HepG2 (cell line): ENCODE measurements around the gene AGMO. TPM values are rescaled to one million over a fixed set of nuclear protein-coding genes. Genes with fewer than 3 reads are reported as not detected.

Source experiments
- ATAC-seq: fragments of 200-7000 bp; cut with Tn5 transposase; 3 replicates; pipeline ENCODE4 v1.9.1; 2020; ENCODE audit warnings: mild to moderate bottlenecking, moderate library complexity
- BruUV-seq: library from RNA; stranded (reverse); fragments of 400-500 nt; replicated peaks from 2 replicates; lab custom pipeline; 2021; lab: Mats Ljungman, UMichigan
- CTCF ChIA-PET: fragments of 300-600 bp; formaldehyde crosslinking; extraction: SDS; loops from one replicate; lab custom pipeline; 2021; ENCODE audit warnings: low total read pairs, inconsistent platforms, low intra/inter-chr PET ratio; lab: Yijun Ruan, JAX
- POLR2A ChIA-PET: fragments of 350-600 bp; sonication (Branson Sonifier 250); formaldehyde crosslinking; loops from one replicate; lab custom pipeline; 2020; ENCODE audit warnings: antibody characterized with exemption, inconsistent platforms; lab: Yijun Ruan, JAX
- DNase-seq: peaks from one replicate; pipeline ENCODE4 v3.0.0-alpha.2; 2015; ENCODE audit warnings: low spot score
- FAIRE-seq: peaks from 3 replicates; lab custom pipeline; 2011; peaks lifted over from hg19 to GRCh38; lab: Jason Lieb, UNC
- H2AFZ ChIP-seq: one replicate; pipeline ENCODE4 v1.6.1; 2011; ENCODE audit warnings: low read length, inconsistent platforms
- H3K27ac ChIP-seq: fragments of 300-600 bp; 3 replicates; pipeline ENCODE4 v1.8.0; 2011; ENCODE audit warnings: mixed run types, mild to moderate bottlenecking, mixed read lengths, low read length, inconsistent platforms; ENCODE audit not compliant: insufficient read depth; ENCODE audit errors: extremely low read length
- H3K27me3 ChIP-seq, 2 experiments: fragments of 200-600 bp in 1 of 2; 2 replicates in 1 of 2; 3 replicates in 1 of 2; pipeline versions ENCODE4 v1.6.0 to v1.8.0; 2011; ENCODE audit warnings: low read length in 2 of 2, mild to moderate bottlenecking in 2 of 2, moderate library complexity in 2 of 2, inconsistent platforms in 1 of 2; ENCODE audit not compliant: insufficient read depth in 2 of 2, control insufficient read depth in 1 of 2
- H3K36me3 ChIP-seq, 2 experiments: fragments of 200-600 bp in 1 of 2; replicated peaks in 1 of 2; 2 replicates in 1 of 2; 3 replicates in 1 of 2; pipeline versions ENCODE4 v1.5.1 to v1.8.0; 2011; ENCODE audit warnings: low read length in 2 of 2, inconsistent platforms in 1 of 2; ENCODE audit not compliant: insufficient read depth in 2 of 2, control insufficient read depth in 1 of 2
- H3K4me1 ChIP-seq: 2 replicates; pipeline ENCODE4 v1.5.1; 2012; ENCODE audit warnings: low read length, inconsistent platforms; ENCODE audit not compliant: insufficient read depth
- H3K4me2 ChIP-seq: 2 replicates; pipeline ENCODE4 v1.6.0; 2011; ENCODE audit warnings: low read depth, low read length, inconsistent platforms
- H3K4me3 ChIP-seq, 3 experiments: fragments of 200-600 bp in 1 of 3; sonication (generic), shearing (Covaris generic) in 1 of 3; replicated peaks in 1 of 3; 2 replicates each; pipeline ENCODE4 v1.5.1; 2011 to 2016; ENCODE audit warnings: low read length in 3 of 3, inconsistent platforms in 2 of 3, low read depth in 2 of 3, mild to moderate bottlenecking in 2 of 3, control low read depth in 1 of 3, mixed read lengths in 1 of 3; ENCODE audit not compliant: insufficient read depth in 1 of 3
- H3K79me2 ChIP-seq: one replicate; pipeline ENCODE4 v1.6.1; 2011; ENCODE audit warnings: low read length, inconsistent platforms; ENCODE audit not compliant: insufficient read depth
- H3K9ac ChIP-seq: 2 replicates; pipeline ENCODE4 v1.6.0; 2011; ENCODE audit warnings: mild to moderate bottlenecking, low read depth, low read length, inconsistent platforms; ENCODE audit not compliant: insufficient read depth
- H3K9me3 ChIP-seq: 2 replicates; pipeline ENCODE4 v1.5.1; 2012; ENCODE audit warnings: mild to moderate bottlenecking, low read length
- H4K20me1 ChIP-seq: 2 replicates; pipeline ENCODE4 v1.6.0; 2011; ENCODE audit warnings: inconsistent platforms, mild to moderate bottlenecking, low read length, moderate library complexity; ENCODE audit not compliant: insufficient read depth
- ETV6 ChIP-seq: sonication (generic); formaldehyde crosslinking; conservative IDR thresholded peaks from 2 replicates; pipeline ENCODE4 v1.4.0; 2020; ENCODE audit warnings: missing genetic modification reagents
- ZBTB10 ChIP-seq: sonication (generic); formaldehyde crosslinking; IDR thresholded peaks from 2 replicates; pipeline ENCODE4 v1.4.0; 2020; ENCODE audit warnings: missing genetic modification reagents, borderline replicate concordance
- ZBTB21 ChIP-seq: sonication (generic); formaldehyde crosslinking; IDR thresholded peaks from 2 replicates; pipeline ENCODE4 v1.4.0; 2020; ENCODE audit warnings: missing genetic modification reagents
- ZNF343 ChIP-seq: sonication (generic); formaldehyde crosslinking; IDR thresholded peaks from 2 replicates; pipeline ENCODE4 v1.4.0; 2020; ENCODE audit warnings: mild to moderate bottlenecking, missing genetic modification reagents
- ZNF496 ChIP-seq: sonication (generic); formaldehyde crosslinking; IDR thresholded peaks from 2 replicates; pipeline ENCODE4 v1.8.1; 2023; ENCODE audit warnings: mild to moderate bottlenecking, moderate library complexity, missing genetic modification reagents; ENCODE audit not compliant: insufficient replicate concordance
- ZNF720 ChIP-seq: sonication (generic); formaldehyde crosslinking; IDR thresholded peaks from 2 replicates; pipeline ENCODE4 v1.4.0; 2020; ENCODE audit warnings: missing genetic modification reagents
- WGBS: methylation state at CpG from one replicate; pipeline ENCODE4 v1.1.6; 2017; ENCODE audit warnings: low lambda C conversion rate; 5-methylcytosine and 5-hydroxymethylcytosine counted together
- in situ Hi-C: cut with HindIII; loops from 2 replicates; pipeline ENCODE4 v1.10.0; 2017; ENCODE audit warnings: low pct_unique_long_range_greater_than_20kb; ENCODE audit not compliant: extremely low pct_ligation_motif_present
- intact Hi-C: fragments of 100-400 bp; cut with micrococcal nuclease; formaldehyde crosslinking; loops from one replicate; pipeline ENCODE4 v1.10.0; 2022; ENCODE audit not compliant: unreplicated experiment
- polyA plus RNA-seq, 8 experiments: library from polyadenylated mRNA; depleted of rRNA in 3 of 8; stranded (reverse) in 7 of 8; unstranded in 1 of 8; fragments of >200 nt; fragmentation: Illumina TruSeq in 4 of 8; extraction: Trizol in 4 of 8; gene quantifications; 2 replicates each; pipeline versions ENCODE4 v1.2.1 to v1.2.3, GENCODE V29; 2011 to 2016; ENCODE audit warnings: low read depth in 4 of 8, missing spikeins in 1 of 8, mixed read lengths in 1 of 8; ENCODE audit not compliant: insufficient read depth in 1 of 8
- total RNA-seq, 5 experiments: library from RNA; depleted of rRNA; stranded (reverse); fragments of >200 nt; fragmentation: Illumina TruSeq; extraction: Trizol; gene quantifications; 2 replicates each; pipeline ENCODE4 v1.2.3, GENCODE V29; 2016; ENCODE audit warnings: low read depth in 1 of 5
- TF ChIP-seq, protein P1 (sequence below): sonication (generic); formaldehyde crosslinking; IDR thresholded peaks from 2 replicates; pipeline ENCODE4 v1.5.0; 2020; ENCODE audit warnings: mild to moderate bottlenecking, missing genetic modification reagents, moderate library complexity
- TF ChIP-seq, protein P2 (sequence below): conservative IDR thresholded peaks from 2 replicates; pipeline ENCODE4 v1.6.1; 2018; ENCODE audit warnings: missing genetic modification reagents
- TF ChIP-seq, protein P3 (sequence below): sonication (generic); formaldehyde crosslinking; IDR thresholded peaks from 2 replicates; pipeline ENCODE4 v1.4.0; 2020; ENCODE audit warnings: mild to moderate bottlenecking, missing genetic modification reagents

The AGMO gene
- total and polyA plus RNA-seq, 2 of the 13 experiments (the other 11 are each of a cell fraction or from before 2014, with no cell fraction given): 0.22 to 0.50 TPM

GRCh38 chr7:15566476-15566875 is 4.7 kb upstream of the AGMO start:
- no peak for FAIRE-seq
- Histone ChIP-seq H3K9ac (no peak overlapping the region), H3K79me2 (no peaks in the 10 kb centered on the region), H2AFZ (no peak overlapping the region), H3K27me3 (no peaks in the 10 kb centered on the region), H3K9me3 (peaks cover 62% of the 10 kb centered on the region), H3K4me2 (no peak overlapping the region), H3K4me3 (no peak overlapping the region), H3K36me3 (no peaks in the 10 kb centered on the region)
- intact Hi-C loops (loop anchor here (10.0 kb wide), 1 partner anchor 58 kb away; no protein-coding TSS in a partner anchor), in situ Hi-C loops (no loop called here)
- 16% methylated on average over 5 of the region's 5 CpGs for WGBS
- CTCF ChIA-PET: no interaction called here
- no peak for DNase-seq
- POLR2A ChIA-PET: no interaction called here
- BruUV-seq: no TSS peak
- no peak for ATAC-seq
- TF ChIP-seq, protein P1, sequence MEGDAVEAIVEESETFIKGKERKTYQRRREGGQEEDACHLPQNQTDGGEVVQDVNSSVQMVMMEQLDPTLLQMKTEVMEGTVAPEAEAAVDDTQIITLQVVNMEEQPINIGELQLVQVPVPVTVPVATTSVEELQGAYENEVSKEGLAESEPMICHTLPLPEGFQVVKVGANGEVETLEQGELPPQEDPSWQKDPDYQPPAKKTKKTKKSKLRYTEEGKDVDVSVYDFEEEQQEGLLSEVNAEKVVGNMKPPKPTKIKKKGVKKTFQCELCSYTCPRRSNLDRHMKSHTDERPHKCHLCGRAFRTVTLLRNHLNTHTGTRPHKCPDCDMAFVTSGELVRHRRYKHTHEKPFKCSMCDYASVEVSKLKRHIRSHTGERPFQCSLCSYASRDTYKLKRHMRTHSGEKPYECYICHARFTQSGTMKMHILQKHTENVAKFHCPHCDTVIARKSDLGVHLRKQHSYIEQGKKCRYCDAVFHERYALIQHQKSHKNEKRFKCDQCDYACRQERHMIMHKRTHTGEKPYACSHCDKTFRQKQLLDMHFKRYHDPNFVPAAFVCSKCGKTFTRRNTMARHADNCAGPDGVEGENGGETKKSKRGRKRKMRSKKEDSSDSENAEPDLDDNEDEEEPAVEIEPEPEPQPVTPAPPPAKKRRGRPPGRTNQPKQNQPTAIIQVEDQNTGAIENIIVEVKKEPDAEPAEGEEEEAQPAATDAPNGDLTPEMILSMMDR (CRISPR knock-in tag): no peak
- no peak for TF ChIP-seq ETV6
- TF ChIP-seq ZBTB10 (CRISPR knock-in tag): no peak
- TF ChIP-seq ZBTB21 (CRISPR knock-in tag): no peak
- TF ChIP-seq, protein P2, sequence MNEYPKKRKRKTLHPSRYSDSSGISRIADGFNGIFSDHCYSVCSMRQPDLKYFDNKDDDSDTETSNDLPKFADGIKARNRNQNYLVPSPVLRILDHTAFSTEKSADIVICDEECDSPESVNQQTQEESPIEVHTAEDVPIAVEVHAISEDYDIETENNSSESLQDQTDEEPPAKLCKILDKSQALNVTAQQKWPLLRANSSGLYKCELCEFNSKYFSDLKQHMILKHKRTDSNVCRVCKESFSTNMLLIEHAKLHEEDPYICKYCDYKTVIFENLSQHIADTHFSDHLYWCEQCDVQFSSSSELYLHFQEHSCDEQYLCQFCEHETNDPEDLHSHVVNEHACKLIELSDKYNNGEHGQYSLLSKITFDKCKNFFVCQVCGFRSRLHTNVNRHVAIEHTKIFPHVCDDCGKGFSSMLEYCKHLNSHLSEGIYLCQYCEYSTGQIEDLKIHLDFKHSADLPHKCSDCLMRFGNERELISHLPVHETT (CRISPR knock-in tag): no peak
- TF ChIP-seq ZNF720 (CRISPR knock-in tag): no peak
- TF ChIP-seq, protein P3, sequence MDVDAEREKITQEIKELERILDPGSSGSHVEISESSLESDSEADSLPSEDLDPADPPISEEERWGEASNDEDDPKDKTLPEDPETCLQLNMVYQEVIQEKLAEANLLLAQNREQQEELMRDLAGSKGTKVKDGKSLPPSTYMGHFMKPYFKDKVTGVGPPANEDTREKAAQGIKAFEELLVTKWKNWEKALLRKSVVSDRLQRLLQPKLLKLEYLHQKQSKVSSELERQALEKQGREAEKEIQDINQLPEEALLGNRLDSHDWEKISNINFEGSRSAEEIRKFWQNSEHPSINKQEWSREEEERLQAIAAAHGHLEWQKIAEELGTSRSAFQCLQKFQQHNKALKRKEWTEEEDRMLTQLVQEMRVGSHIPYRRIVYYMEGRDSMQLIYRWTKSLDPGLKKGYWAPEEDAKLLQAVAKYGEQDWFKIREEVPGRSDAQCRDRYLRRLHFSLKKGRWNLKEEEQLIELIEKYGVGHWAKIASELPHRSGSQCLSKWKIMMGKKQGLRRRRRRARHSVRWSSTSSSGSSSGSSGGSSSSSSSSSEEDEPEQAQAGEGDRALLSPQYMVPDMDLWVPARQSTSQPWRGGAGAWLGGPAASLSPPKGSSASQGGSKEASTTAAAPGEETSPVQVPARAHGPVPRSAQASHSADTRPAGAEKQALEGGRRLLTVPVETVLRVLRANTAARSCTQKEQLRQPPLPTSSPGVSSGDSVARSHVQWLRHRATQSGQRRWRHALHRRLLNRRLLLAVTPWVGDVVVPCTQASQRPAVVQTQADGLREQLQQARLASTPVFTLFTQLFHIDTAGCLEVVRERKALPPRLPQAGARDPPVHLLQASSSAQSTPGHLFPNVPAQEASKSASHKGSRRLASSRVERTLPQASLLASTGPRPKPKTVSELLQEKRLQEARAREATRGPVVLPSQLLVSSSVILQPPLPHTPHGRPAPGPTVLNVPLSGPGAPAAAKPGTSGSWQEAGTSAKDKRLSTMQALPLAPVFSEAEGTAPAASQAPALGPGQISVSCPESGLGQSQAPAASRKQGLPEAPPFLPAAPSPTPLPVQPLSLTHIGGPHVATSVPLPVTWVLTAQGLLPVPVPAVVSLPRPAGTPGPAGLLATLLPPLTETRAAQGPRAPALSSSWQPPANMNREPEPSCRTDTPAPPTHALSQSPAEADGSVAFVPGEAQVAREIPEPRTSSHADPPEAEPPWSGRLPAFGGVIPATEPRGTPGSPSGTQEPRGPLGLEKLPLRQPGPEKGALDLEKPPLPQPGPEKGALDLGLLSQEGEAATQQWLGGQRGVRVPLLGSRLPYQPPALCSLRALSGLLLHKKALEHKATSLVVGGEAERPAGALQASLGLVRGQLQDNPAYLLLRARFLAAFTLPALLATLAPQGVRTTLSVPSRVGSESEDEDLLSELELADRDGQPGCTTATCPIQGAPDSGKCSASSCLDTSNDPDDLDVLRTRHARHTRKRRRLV: no peak
- no peak for TF ChIP-seq ZNF343 (CRISPR knock-in tag)
- TF ChIP-seq ZNF496 (CRISPR knock-in tag): no peak
- TF ChIP-seq, all 625 proteins: peak for 0
- H3K4me1 ChIP-seq: no peaks in the 10 kb centered on the region
- H4K20me1 ChIP-seq: no peaks in the 10 kb centered on the region
- H3K27ac ChIP-seq: no peak overlapping the region
